K562 (cell line): ENCODE results near the gene ARHGEF4. TPM values are rescaled to one million over a fixed set of nuclear protein-coding genes. Genes with fewer than 3 reads are reported as not detected.

ENCODE experiments used
- ATAC-seq: fragments of 200-7000 bp; cut with Tn5 transposase; 3 replicates; pipeline ENCODE4 v1.9.1; 2020; ENCODE audit warnings: moderate library complexity
- BruUV-seq: library from RNA; stranded (reverse); fragments of 400-500 nt; replicated peaks from 2 replicates; lab custom pipeline; 2021; lab: Mats Ljungman, UMichigan
- CTCF ChIA-PET: fragments of 300-600 bp; formaldehyde crosslinking; extraction: SDS; loops from one replicate; lab custom pipeline; 2021; ENCODE audit warnings: low intra/inter-chr PET ratio; lab: Yijun Ruan, JAX
- POLR2A ChIA-PET: fragments of 300-600, 350-650 bp; sonication (Branson Sonifier 250); formaldehyde crosslinking; extraction: SDS; loops from one replicate; lab custom pipeline; 2021; ENCODE audit warnings: antibody characterized with exemption, inconsistent platforms; lab: Yijun Ruan, JAX
- DNase-seq, 4 experiments: peaks; one replicate each; pipeline versions ENCODE4 v3.0.0 to v3.0.0-alpha.2; 2011 to 2018; ENCODE audit warnings: low spot score in 3 of 4, mixed read lengths in 3 of 4; ENCODE audit errors: extremely low read depth in 1 of 4
- FAIRE-seq: peaks from 2 replicates; lab custom pipeline; 2011; peaks lifted over from hg19 to GRCh38; lab: Jason Lieb, UNC
- H2AFZ ChIP-seq: 2 replicates; pipeline ENCODE4 v1.6.0; 2011; ENCODE audit warnings: low read depth, low read length, control low read depth, inconsistent platforms
- H3K27ac ChIP-seq: fragments of 200-600 bp; 3 replicates; pipeline ENCODE4 v1.8.0; 2011; ENCODE audit warnings: low read depth, mild to moderate bottlenecking, control low read depth, inconsistent platforms, low read length, moderate library complexity, mixed read lengths; ENCODE audit errors: extremely low read depth
- H3K27me3 ChIP-seq, 2 experiments: fragments of 300-600 bp in 1 of 2; 2 replicates in 1 of 2; 3 replicates in 1 of 2; pipeline versions ENCODE4 v1.6.0 to v1.8.0; 2011; ENCODE audit warnings: inconsistent platforms in 2 of 2, low read length in 2 of 2, mild to moderate bottlenecking in 1 of 2, mixed read lengths in 1 of 2, moderate library complexity in 1 of 2; ENCODE audit not compliant: control insufficient read depth in 2 of 2, insufficient read depth in 2 of 2
- H3K36me3 ChIP-seq: fragments of 300-600 bp; 3 replicates; pipeline ENCODE4 v1.8.0; 2011; ENCODE audit warnings: mild to moderate bottlenecking, low read length, inconsistent platforms; ENCODE audit not compliant: control insufficient read depth, insufficient read depth
- H3K4me1 ChIP-seq, 2 experiments: fragments of 200-600 bp in 1 of 2; replicated peaks in 1 of 2; 2 replicates in 1 of 2; 3 replicates in 1 of 2; pipeline versions ENCODE4 v1.5.1 to v1.8.0; 2011; ENCODE audit warnings: inconsistent platforms in 2 of 2, low read length in 2 of 2, mild to moderate bottlenecking in 1 of 2, mixed read lengths in 1 of 2, moderate library complexity in 1 of 2; ENCODE audit not compliant: control insufficient read depth in 2 of 2, insufficient read depth in 2 of 2
- H3K4me2 ChIP-seq: 2 replicates; pipeline ENCODE4 v1.6.1; 2011; ENCODE audit warnings: low read length, control low read depth, inconsistent platforms, mixed read lengths; ENCODE audit not compliant: insufficient read depth
- H3K4me3 ChIP-seq: fragments of 200-600 bp; sonication (generic), shearing (Covaris generic); 2 replicates; pipeline ENCODE4 v1.5.1; 2016; ENCODE audit warnings: control low read depth, inconsistent platforms
- H3K79me2 ChIP-seq: fragments of 200-600 bp; 3 replicates; pipeline ENCODE4 v1.8.0; 2011; ENCODE audit warnings: low read length, inconsistent platforms; ENCODE audit not compliant: control insufficient read depth, insufficient read depth
- H3K9ac ChIP-seq, 2 experiments: 2 replicates each; pipeline versions ENCODE4 v1.6.0 to v1.6.1; 2011; ENCODE audit warnings: low read depth in 2 of 2, low read length in 2 of 2, control low read depth in 1 of 2, inconsistent platforms in 1 of 2, mild to moderate bottlenecking in 1 of 2, mixed read lengths in 1 of 2; ENCODE audit not compliant: insufficient read depth in 1 of 2
- H3K9me1 ChIP-seq: one replicate; pipeline ENCODE4 v1.6.0; 2011; ENCODE audit warnings: inconsistent platforms, mild to moderate bottlenecking, low read length, moderate library complexity; ENCODE audit not compliant: control insufficient read depth, insufficient read depth
- H3K9me3 ChIP-seq: replicated peaks from 2 replicates; pipeline ENCODE4 v1.5.1; 2011; ENCODE audit warnings: low read depth, low read length, inconsistent platforms; ENCODE audit not compliant: control insufficient read depth, insufficient read depth
- H4K20me1 ChIP-seq: replicated peaks from 2 replicates; pipeline ENCODE4 v1.6.1; 2011; ENCODE audit warnings: low read length, inconsistent platforms, mixed read lengths; ENCODE audit not compliant: control insufficient read depth, insufficient read depth
- ADNP ChIP-seq: fragments of 200-800 bp; sonication (Bioruptor generic); IDR thresholded peaks from 2 replicates; pipeline ENCODE4 v1.6.1; 2016; ENCODE audit warnings: missing genetic modification characterization, missing compliant biosample characterization
- ELF1 ChIP-seq: fragments of 200-800 bp; sonication (Bioruptor generic); IDR thresholded peaks from 2 replicates; pipeline ENCODE4 v1.6.1; 2016; ENCODE audit warnings: missing genetic modification characterization, missing compliant biosample characterization
- HINFP ChIP-seq: fragments of 450-650 bp; conservative IDR thresholded peaks from 2 replicates; pipeline ENCODE4 v1.6.1; 2016; ENCODE audit warnings: missing genetic modification characterization, low read depth, mild to moderate bottlenecking, control low read depth, missing compliant biosample characterization
- MCM2 ChIP-seq: fragments of 450-650 bp; IDR thresholded peaks from 2 replicates; pipeline ENCODE4 v1.6.1; 2017; ENCODE audit warnings: low read depth, mild to moderate bottlenecking
- NR4A1 ChIP-seq, 2 experiments: fragments of 250-450 bp in 1 of 2; fragments of 450-650 bp in 1 of 2; sonication (Bioruptor Pico) in 1 of 2; IDR thresholded peaks; 2 replicates each; pipeline versions ENCODE4 v1.4.0 to v1.6.1; 2016 to 2020; ENCODE audit warnings: mild to moderate bottlenecking in 2 of 2, missing compliant biosample characterization in 1 of 2, missing genetic modification characterization in 1 of 2, moderate library complexity in 1 of 2
- PATZ1 ChIP-seq: fragments of 250-450 bp; sonication (Bioruptor Pico); IDR thresholded peaks from 2 replicates; pipeline ENCODE4 v1.5.0; 2020; ENCODE audit warnings: mild to moderate bottlenecking, borderline replicate concordance
- PURB ChIP-seq: sonication (generic); formaldehyde crosslinking; IDR thresholded peaks from 2 replicates; pipeline ENCODE4 v1.9.0; 2021; ENCODE audit warnings: low read depth, mild to moderate bottlenecking, missing genetic modification reagents
- SMAD4 ChIP-seq: fragments of 250-450 bp; sonication (Bioruptor Pico); conservative IDR thresholded peaks from 2 replicates; pipeline ENCODE4 v1.8.0; 2021; ENCODE audit warnings: inconsistent platforms, mild to moderate bottlenecking, moderate library complexity
- STAT5B ChIP-seq: fragments of 250-450 bp; sonication (Bioruptor Pico); IDR thresholded peaks from 2 replicates; pipeline ENCODE4 v1.8.0; 2021; ENCODE audit warnings: mild to moderate bottlenecking, inconsistent platforms
- USF1 ChIP-seq: sonication (generic); formaldehyde crosslinking; IDR thresholded peaks from 2 replicates; pipeline ENCODE4 v1.9.0; 2022; ENCODE audit warnings: mild to moderate bottlenecking, missing genetic modification reagents
- ZKSCAN1 ChIP-seq: fragments of 150-350 bp; IDR thresholded peaks from 2 replicates; pipeline ENCODE4 v1.6.1; 2016; ENCODE audit warnings: low read depth, low read length
- ZNF507 ChIP-seq: conservative IDR thresholded peaks from 2 replicates; pipeline ENCODE4 v1.6.1; 2017; ENCODE audit warnings: missing genetic modification characterization, missing compliant biosample characterization
- ZNF518B ChIP-seq: fragments of 250-450 bp; sonication (Bioruptor Pico); IDR thresholded peaks from 2 replicates; pipeline ENCODE4 v1.5.0; 2021; ENCODE audit warnings: mild to moderate bottlenecking, moderate library complexity
- ZNF57 ChIP-seq: fragments of 450-650 bp; formaldehyde crosslinking; IDR thresholded peaks from 2 replicates; pipeline ENCODE4 v1.4.0; 2020; ENCODE audit warnings: mild to moderate bottlenecking, moderate library complexity
- WGBS: fragments of 100-300 bp; shearing (Covaris generic); methylation state at CpG from one replicate; pipeline ENCODE4 v1.1.6; 2016; ENCODE audit warnings: low coverage, mixed read lengths; ENCODE audit not compliant: insufficient coverage; ENCODE audit errors: missing lambda C conversion rate; 5-methylcytosine and 5-hydroxymethylcytosine counted together
- in situ Hi-C: fragments of 300-500 bp; cut with MboI; formaldehyde crosslinking; loops from 4 replicates; pipeline ENCODE4 v1.15.0; 2018; ENCODE audit warnings: inconsistent platforms, mixed read lengths
- intact Hi-C: fragments of 100-400 bp; cut with micrococcal nuclease; formaldehyde crosslinking; loops from 2 replicates; pipeline ENCODE4 v1.14.2; 2022
- polyA plus RNA-seq, 8 experiments: library from polyadenylated mRNA; depleted of rRNA in 4 of 8; stranded (reverse) in 5 of 8; unstranded in 3 of 8; fragments of >200 nt; fragmentation: Nextera tagmentation in 2 of 8; fragmentation: Illumina TruSeq in 1 of 8; extraction: Ambion mirVana in 2 of 8; extraction: Trizol in 1 of 8; gene quantifications; 2 replicates each; pipeline versions ENCODE4 v1.2.1 to v1.2.3, GENCODE V29; 2011 to 2014; ENCODE audit warnings: inconsistent platforms in 1 of 8, missing spikeins in 1 of 8
- total RNA-seq, 7 experiments: library from RNA; depleted of rRNA in 6 of 7; stranded (reverse); fragments of >200 nt in 6 of 7; fragmentation: Illumina TruSeq in 2 of 7; extraction: Trizol in 2 of 7; gene quantifications; 2 replicates each; pipeline versions ENCODE4 v1.2.1 to v1.2.3, GENCODE V29; 2011 to 2021; ENCODE audit warnings: low replicate concordance in 1 of 7

ARHGEF4 gene
- total and polyA plus RNA-seq, 9 of the 15 experiments (the other 6 are each of a cell fraction or from before 2014, with no cell fraction given), result not detected

- no peak overlapping the region for H3K27ac ChIP-seq
- no peak for FAIRE-seq
- no peak overlapping the region for H3K4me2 ChIP-seq
- DNase-seq, result no peak
- H3K4me3 ChIP-seq, result no peak overlapping the region
- no peak for ATAC-seq
- 40% methylated on average over 14 of the region's 53 CpGs for WGBS
- H3K4me1 ChIP-seq, result peaks cover 0 to 12% of the 10 kb centered on the region in 2 experiments; a peak in 2 of 5 replicates
- no peaks in the 10 kb centered on the region for H3K79me2 ChIP-seq
- no peaks in the 10 kb centered on the region for H3K9me3 ChIP-seq
- no peaks in the 10 kb centered on the region for H3K9me1 ChIP-seq
- no peak for TF ChIP-seq ZKSCAN1
- TF ChIP-seq STAT5B, result no peak
- no peak for TF ChIP-seq ZNF518B
- TF ChIP-seq ZNF57 (CRISPR knock-in tag), result no peak
- TF ChIP-seq HINFP (tag), result no peak
- TF ChIP-seq NR4A1 (CRISPR knock-in tag; IDR thresholded peaks at IDR 0.05), result no peak
- no peak for TF ChIP-seq NR4A1 (tag; IDR thresholded peaks at IDR 0.05)
- no peak for TF ChIP-seq SMAD4 (CRISPR knock-in tag)
- TF ChIP-seq PURB (CRISPR knock-in tag), result no peak
- TF ChIP-seq ADNP (tag), result no peak
- TF ChIP-seq ELF1 (tag), result no peak
- no peak for TF ChIP-seq USF1
- no peak for TF ChIP-seq ZNF507
- TF ChIP-seq PATZ1 (CRISPR knock-in tag), result no peak
- TF ChIP-seq MCM2, result no peak
- peaks cover 17 to 81% of the 10 kb centered on the region in 2 experiments; a peak in 4 of 5 replicates for H3K27me3 ChIP-seq
- H3K36me3 ChIP-seq, result no peaks in the 10 kb centered on the region
- H3K9ac ChIP-seq, result no peak overlapping the region
- in situ Hi-C loops, result no loop called here
- no peak overlapping the region for H2AFZ ChIP-seq
- peaks cover 12% of the 10 kb centered on the region; the same call in 1 of the 2 replicates for H4K20me1 ChIP-seq
- CTCF ChIA-PET, result no interaction called here
- no TSS peak for BruUV-seq
- POLR2A ChIA-PET, result no interaction called here
- intact Hi-C loops, result no loop called here
Measured at GRCh38 chr2:130837175-130837810, 579 bp downstream of the ARHGEF4 start.
